Trophoblast cell (in vitro differentiated cells and primary cell): ENCODE data around the gene MAP6D1.

Source experiments
- DNase-seq, 2 donors: peaks; one replicate each; pipeline ENCODE4 v3.0.0-alpha.2; 2016
- H2AFZ ChIP-seq: 2 replicates; pipeline ENCODE4 v1.6.1; 2013; ENCODE audit warnings: low read length, moderate library complexity, mild to moderate bottlenecking; ENCODE audit not compliant: insufficient read depth, poor library complexity
- H2AK5ac ChIP-seq: 2 replicates; pipeline ENCODE4 v1.6.1; 2013; ENCODE audit warnings: mild to moderate bottlenecking, low read length
- H2BK120ac ChIP-seq: 2 replicates; pipeline ENCODE4 v1.6.1; 2013; ENCODE audit warnings: low read length, mild to moderate bottlenecking, moderate library complexity; ENCODE audit not compliant: insufficient read depth, poor library complexity
- H2BK12ac ChIP-seq: 2 replicates; pipeline ENCODE4 v1.6.1; 2013; ENCODE audit warnings: mild to moderate bottlenecking, low read length, moderate library complexity
- H2BK5ac ChIP-seq: 2 replicates; pipeline ENCODE4 v1.6.1; 2013; ENCODE audit warnings: low read length, low read depth, moderate library complexity, mild to moderate bottlenecking; ENCODE audit not compliant: poor library complexity
- H3K14ac ChIP-seq: 2 replicates; pipeline ENCODE4 v1.6.1; 2013; ENCODE audit warnings: mild to moderate bottlenecking, low read length
- H3K18ac ChIP-seq: 2 replicates; pipeline ENCODE4 v1.6.1; 2013; ENCODE audit warnings: mild to moderate bottlenecking, low read length
- H3K23ac ChIP-seq: 2 replicates; pipeline ENCODE4 v1.6.1; 2013; ENCODE audit warnings: low read length
- H3K27ac ChIP-seq: 2 replicates; pipeline ENCODE4 v1.5.1; 2013; ENCODE audit warnings: low read depth, mild to moderate bottlenecking, inconsistent platforms, low read length, moderate library complexity
- H3K27me3 ChIP-seq: 2 replicates; pipeline ENCODE4 v1.6.1; 2013; ENCODE audit warnings: inconsistent platforms, mild to moderate bottlenecking, low read length, moderate library complexity; ENCODE audit not compliant: insufficient read depth
- H3K36me3 ChIP-seq, 2 experiments: 1 replicate in 1 of 2; 2 replicates in 1 of 2; pipeline ENCODE4 v1.6.1; 2013; ENCODE audit warnings: low read length in 2 of 2, mild to moderate bottlenecking in 2 of 2, moderate library complexity in 1 of 2; ENCODE audit not compliant: insufficient read depth in 2 of 2, control insufficient read depth in 1 of 2
- H3K4ac ChIP-seq: 2 replicates; pipeline ENCODE4 v1.6.1; 2013; ENCODE audit warnings: low read depth, mild to moderate bottlenecking, low read length, moderate library complexity
- H3K4me1 ChIP-seq, 2 experiments: 1 replicate in 1 of 2; 2 replicates in 1 of 2; pipeline ENCODE4 v1.6.1; 2013; ENCODE audit warnings: low read length in 2 of 2, mild to moderate bottlenecking in 2 of 2, moderate library complexity in 1 of 2; ENCODE audit not compliant: insufficient read depth in 2 of 2, control insufficient read depth in 1 of 2
- H3K4me2 ChIP-seq: 2 replicates; pipeline ENCODE4 v1.6.1; 2013; ENCODE audit warnings: inconsistent platforms, mild to moderate bottlenecking, low read length, moderate library complexity
- H3K4me3 ChIP-seq: 2 replicates; pipeline ENCODE4 v1.5.1; 2013; ENCODE audit warnings: mild to moderate bottlenecking, low read depth, low read length, inconsistent platforms
- H3K79me1 ChIP-seq: one replicate; pipeline ENCODE4 v1.6.1; 2013; ENCODE audit warnings: low read length
- H3K79me2 ChIP-seq: 2 replicates; pipeline ENCODE4 v1.6.1; 2013; ENCODE audit warnings: low read length, mild to moderate bottlenecking; ENCODE audit not compliant: control insufficient read depth, insufficient read depth, poor library complexity
- H3K9ac ChIP-seq: 2 replicates; pipeline ENCODE4 v1.6.1; 2013; ENCODE audit warnings: mild to moderate bottlenecking, low read length
- H3K9me3 ChIP-seq: 2 replicates; pipeline ENCODE4 v1.6.1; 2013; ENCODE audit warnings: low read depth, mild to moderate bottlenecking, control low read depth, inconsistent platforms, low read length; ENCODE audit not compliant: insufficient read depth
- H4K12ac ChIP-seq: 2 replicates; pipeline ENCODE4 v1.6.1; 2013; ENCODE audit warnings: low read depth, mild to moderate bottlenecking, low read length, moderate library complexity
- H4K8ac ChIP-seq: 2 replicates; pipeline ENCODE4 v1.6.1; 2013; ENCODE audit warnings: low read depth, mild to moderate bottlenecking, low read length, moderate library complexity
- H4K91ac ChIP-seq: one replicate; pipeline ENCODE4 v1.6.1; 2013; ENCODE audit warnings: low read depth, mild to moderate bottlenecking, low read length, moderate library complexity
- WGBS: extraction: QIAGEN DNeasy Blood & Tissue Kit; methylation state at CpG from one replicate; pipeline ENCODE4 v1.1.7; 2013; ENCODE audit warnings: missing lambda C conversion rate; ENCODE audit not compliant: insufficient read length, insufficient coverage; ENCODE audit errors: extremely low coverage; 5-methylcytosine and 5-hydroxymethylcytosine counted together

The MAP6D1 gene

GRCh38 chr3:183807881-183808280, 17.5 kb downstream of the MAP6D1 start:
- Histone ChIP-seq H3K9me3 (peaks cover 1% of the 10 kb centered on the region), H3K36me3 (peaks cover 59 to 80% of the 10 kb centered on the region in 2 experiments), H3K9ac (no peak overlapping the region), H3K4me1 (no peaks in the 10 kb centered on the region), H3K23ac (no peak overlapping the region), H2BK120ac (no peak overlapping the region), H4K8ac (no peak overlapping the region), H2BK12ac (no peak overlapping the region), H2AK5ac (no peak overlapping the region), H3K27ac (no peak overlapping the region), H3K14ac (no peak overlapping the region), H3K4me2 (no peak overlapping the region), H3K79me1 (no peaks in the 10 kb centered on the region), H2AFZ (no peak overlapping the region), H3K27me3 (no peaks in the 10 kb centered on the region), H3K18ac (no peak overlapping the region), H4K12ac (no peak overlapping the region), H4K91ac (no peak overlapping the region), H3K4me3 (no peak overlapping the region), H2BK5ac (no peak overlapping the region), H3K4ac (no peak overlapping the region), H3K79me2 (no peaks in the 10 kb centered on the region)
- WGBS, result no CpG with 5 or more reads among the region's 12 CpGs
- DNase-seq, result no peak

- no CpG with 5 or more reads among the region's 12 CpGs for WGBS
- Histone ChIP-seq H3K79me2 (no peaks in the 10 kb centered on the region), H3K9ac (no peak overlapping the region), H2AK5ac (no peak overlapping the region), H2BK5ac (no peak overlapping the region), H3K14ac (no peak overlapping the region), H2BK12ac (no peak overlapping the region), H3K27me3 (no peaks in the 10 kb centered on the region), H4K8ac (no peak overlapping the region), H3K27ac (no peak overlapping the region), H3K23ac (no peak overlapping the region), H3K18ac (no peak overlapping the region), H3K4me3 (no peak overlapping the region), H2AFZ (no peak overlapping the region), H2BK120ac (no peak overlapping the region), H4K91ac (no peak overlapping the region), H3K4me1 (no peaks in the 10 kb centered on the region), H3K79me1 (no peaks in the 10 kb centered on the region), H3K36me3 (peaks cover 64 to 81% of the 10 kb centered on the region in 2 experiments), H3K4ac (no peak overlapping the region), H3K9me3 (peaks cover 1% of the 10 kb centered on the region), H4K12ac (no peak overlapping the region), H3K4me2 (no peak overlapping the region)
- DNase-seq, result no peak
Measured at GRCh38 chr3:183807209-183807728, 18.1 kb downstream of the MAP6D1 start.

GRCh38 chr3:183802989-183803388, 22.4 kb downstream of the MAP6D1 start:
- Histone ChIP-seq H3K4me3 (no peak overlapping the region), H3K9me3 (no peaks in the 10 kb centered on the region), H3K23ac (no peak overlapping the region), H3K4ac (no peak overlapping the region), H4K91ac (no peak overlapping the region), H4K8ac (no peak overlapping the region), H3K4me1 (no peaks in the 10 kb centered on the region), H3K27ac (no peak overlapping the region), H3K36me3 (peaks cover 60 to 70% of the 10 kb centered on the region in 2 experiments), H3K14ac (no peak overlapping the region), H3K79me2 (no peaks in the 10 kb centered on the region), H3K27me3 (no peaks in the 10 kb centered on the region), H3K4me2 (no peak overlapping the region), H2BK120ac (no peak overlapping the region), H3K79me1 (no peaks in the 10 kb centered on the region), H3K9ac (no peak overlapping the region), H3K18ac (no peak overlapping the region), H2BK12ac (no peak overlapping the region), H4K12ac (no peak overlapping the region), H2AFZ (no peak overlapping the region), H2AK5ac (no peak overlapping the region), H2BK5ac (no peak overlapping the region)
- no CpG with 5 or more reads among the region's 6 CpGs for WGBS
- DNase-seq, result no peak

- no peak overlapping the region for H3K14ac ChIP-seq
- H3K36me3 ChIP-seq, result peaks cover 53 to 65% of the 10 kb centered on the region in 2 experiments
- no peak overlapping the region for H3K9ac ChIP-seq
- H3K79me1 ChIP-seq, result no peaks in the 10 kb centered on the region
- H3K4me1 ChIP-seq, result no peaks in the 10 kb centered on the region
- H2BK5ac ChIP-seq, result no peak overlapping the region
- no peak overlapping the region for H2BK120ac ChIP-seq
- no peaks in the 10 kb centered on the region for H3K9me3 ChIP-seq
- no peak overlapping the region for H4K91ac ChIP-seq
- H3K4me3 ChIP-seq, result no peak overlapping the region
- H2AFZ ChIP-seq, result no peak overlapping the region
- no CpG with 5 or more reads among the region's 5 CpGs for WGBS
- no peak overlapping the region for H2AK5ac ChIP-seq
- no peak overlapping the region for H3K4ac ChIP-seq
- H2BK12ac ChIP-seq, result no peak overlapping the region
- no peak overlapping the region for H3K23ac ChIP-seq
- no peaks in the 10 kb centered on the region for H3K27me3 ChIP-seq
- H3K18ac ChIP-seq, result no peak overlapping the region
- no peak overlapping the region for H4K8ac ChIP-seq
- no peak overlapping the region for H3K4me2 ChIP-seq
- no peak overlapping the region for H3K27ac ChIP-seq
- no peak overlapping the region for H4K12ac ChIP-seq
- no peak for DNase-seq
- no peaks in the 10 kb centered on the region for H3K79me2 ChIP-seq
Measured at GRCh38 chr3:183801601-183802000, 23.8 kb downstream of the MAP6D1 start.
